ENCODE results near the gene TRIM26. TPM values are rescaled to one million over a fixed set of nuclear protein-coding genes. Genes with fewer than 3 reads are reported as not detected.

The TRIM26 gene
- total RNA-seq, 2 donors from 2014 or later, result 36.0 to 36.1 TPM

GRCh38 chr6:30200551-30201281 lies 12.5 kb downstream of the TRIM26 start:
- no peak for DNase-seq (ENCODE audit: low spot score)
- H3K4me1 ChIP-seq (ENCODE audit: control insufficient read depth in 1 of 2, low read depth in 2 of 2), result no peaks in the 10 kb centered on the region
- no peak for TF ChIP-seq CTCF (IDR thresholded peaks at IDR 0.05)
- H3K27ac ChIP-seq, result no peak overlapping the region
- no peaks in the 10 kb centered on the region for H3K9me3 ChIP-seq
- no peaks in the 10 kb centered on the region for H3K27me3 ChIP-seq (replicated peaks; ENCODE audit: insufficient read depth)
- peaks cover 18% of the 10 kb centered on the region for H3K36me3 ChIP-seq
- H3K4me3 ChIP-seq, result no peak overlapping the region
- ATAC-seq (ENCODE audit: insufficient number of reproducible peaks, low FRiP score, low read depth), result no peak

DNA sequence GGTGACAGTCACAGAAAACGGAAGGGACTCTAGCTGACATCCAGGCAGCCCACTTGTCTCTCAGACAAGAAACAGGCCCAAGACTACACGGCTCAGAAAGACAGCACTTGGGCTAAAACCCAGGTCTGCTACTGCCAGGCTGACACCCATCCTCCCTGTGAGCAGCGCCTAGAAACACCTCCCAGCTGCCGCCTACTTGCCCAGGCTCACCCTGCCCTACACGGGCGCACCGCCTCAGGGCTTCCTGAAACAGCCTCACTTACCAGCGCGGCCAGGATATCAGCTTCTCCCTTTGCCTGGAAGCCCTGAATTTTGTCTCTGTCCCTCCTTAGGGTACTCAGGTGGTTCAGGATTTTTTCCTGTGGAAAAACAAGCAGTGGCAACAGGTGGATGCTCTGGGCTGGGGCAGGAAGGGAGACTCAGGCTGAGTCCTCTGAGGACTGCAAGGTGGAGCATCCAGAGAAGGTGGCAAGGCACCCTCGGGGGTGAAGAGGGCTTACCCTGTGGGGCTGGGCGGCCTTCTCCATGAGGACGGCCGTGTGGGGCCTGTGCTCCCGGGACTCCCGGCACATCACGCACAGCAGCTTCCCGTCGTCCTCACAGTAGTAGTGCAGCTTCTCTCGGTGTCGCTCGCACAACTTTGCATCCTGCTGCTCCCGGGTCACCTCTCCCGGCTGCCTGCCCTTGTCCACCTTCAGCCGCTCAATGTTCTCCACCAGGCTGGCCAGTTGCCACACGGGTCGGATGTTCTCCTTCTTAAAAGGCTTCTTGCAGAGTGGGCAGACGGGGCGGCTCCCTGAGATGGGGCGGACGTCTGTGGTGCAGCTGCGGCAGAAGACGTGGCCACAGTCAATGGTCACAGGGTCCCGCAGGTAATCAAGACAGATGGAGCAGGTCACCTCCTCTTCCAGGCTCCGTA lies 14.8 kb downstream of the TRIM26 start:
- no peak for ATAC-seq (ENCODE audit: insufficient number of reproducible peaks, low FRiP score, low read depth)
- H3K4me3 ChIP-seq, result no peak overlapping the region

GRCh38 chr6:30196376-30196775 lies 16.8 kb downstream of the TRIM26 start:
- TF ChIP-seq CTCF (IDR thresholded peaks at IDR 0.05), result no peak
- H3K27me3 ChIP-seq (replicated peaks; ENCODE audit: insufficient read depth), result no peaks in the 10 kb centered on the region
- no peaks in the 10 kb centered on the region for H3K4me1 ChIP-seq (ENCODE audit: control insufficient read depth in 1 of 2, low read depth in 2 of 2)
- H3K27ac ChIP-seq, result no peak overlapping the region
- no peak overlapping the region for H3K4me3 ChIP-seq
- H3K36me3 ChIP-seq, result peaks cover 22% of the 10 kb centered on the region
- ATAC-seq (ENCODE audit: insufficient number of reproducible peaks, low FRiP score, low read depth), result no peak
- H3K9me3 ChIP-seq, result no peaks in the 10 kb centered on the region
- DNase-seq (ENCODE audit: low spot score), result no peak

More for the DNA sequence above, 14.8 kb downstream of the TRIM26 start:
- Histone ChIP-seq H3K27ac (no peak overlapping the region), H3K9me3 (no peaks in the 10 kb centered on the region), H3K36me3 (peaks cover 22% of the 10 kb centered on the region), H3K27me3 (replicated peaks; ENCODE audit: insufficient read depth) (no peaks in the 10 kb centered on the region), H3K4me1 (ENCODE audit: control insufficient read depth in 1 of 2, low read depth in 2 of 2) (no peaks in the 10 kb centered on the region)
- TF ChIP-seq CTCF (IDR thresholded peaks at IDR 0.05), result no peak
- no peak for DNase-seq (ENCODE audit: low spot score)

DNA sequence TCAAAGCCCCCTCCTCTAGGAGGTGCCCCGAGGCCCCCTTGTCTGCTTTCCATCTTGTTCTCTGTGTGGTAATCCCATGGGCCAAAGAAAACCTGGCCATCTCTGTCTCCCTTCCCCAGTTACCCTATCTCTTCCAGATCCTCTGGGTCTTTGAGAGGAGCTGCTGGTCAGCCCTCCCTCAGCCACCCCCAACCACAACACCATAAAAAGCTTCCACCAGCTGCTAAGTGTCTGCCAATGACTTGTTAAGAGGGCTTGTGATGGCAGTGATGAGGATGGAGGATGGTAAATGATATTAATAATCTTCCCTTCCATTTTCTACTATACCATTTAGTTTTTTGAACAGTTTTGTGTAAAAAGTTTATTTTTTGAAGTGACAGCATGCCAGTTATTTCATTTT lies 17.3 kb downstream of the TRIM26 start:
- peaks cover 22% of the 10 kb centered on the region for H3K36me3 ChIP-seq
- H3K9me3 ChIP-seq, result no peaks in the 10 kb centered on the region
- H3K27ac ChIP-seq, result no peak overlapping the region
- H3K4me1 ChIP-seq (ENCODE audit: control insufficient read depth in 1 of 2, low read depth in 2 of 2), result no peaks in the 10 kb centered on the region
- H3K27me3 ChIP-seq (replicated peaks; ENCODE audit: insufficient read depth), result no peaks in the 10 kb centered on the region
- H3K4me3 ChIP-seq, result no peak overlapping the region
- no peak for TF ChIP-seq CTCF (IDR thresholded peaks at IDR 0.05)
- ATAC-seq (ENCODE audit: insufficient number of reproducible peaks, low FRiP score, low read depth) (no peak), DNase-seq (ENCODE audit: low spot score) (no peak)
